GM18507 (cell line): ENCODE results near the gene SEMA4D.

ENCODE experiments used
- DNase-seq: peaks from one replicate; pipeline ENCODE4 v3.0.0; 2011; ENCODE audit warnings: low read depth; ENCODE audit not compliant: insufficient read length; ENCODE audit errors: extremely low spot score
- FAIRE-seq: peaks from 2 replicates; lab custom pipeline; 2011; peaks lifted over from hg19 to GRCh38; lab: Jason Lieb, UNC

SEMA4D gene

GRCh38 chr9:89315482-89315881 lies 182.4 kb downstream of the SEMA4D start:
- no peak for FAIRE-seq
- no peak for DNase-seq

- FAIRE-seq, result no peak
- DNase-seq, result no peak
Observed at GRCh38 chr9:89314955-89315354, 183.0 kb downstream of the SEMA4D start.

GRCh38 chr9:89313842-89314241 lies 184.1 kb downstream of the SEMA4D start:
- FAIRE-seq (no peak), DNase-seq (no peak)

- DNase-seq (no peak), FAIRE-seq (peak; percentile 12)
Observed at GRCh38 chr9:89312222-89312571, 185.7 kb downstream of the SEMA4D start.

GRCh38 chr9:89311346-89312221 lies 186.3 kb downstream of the SEMA4D start:
- FAIRE-seq (no peak), DNase-seq (no peak)
